Thyroid gland (tissue), 4 donors: ENCODE measurements around the gene PALM3. TPM values are rescaled to one million over a fixed set of nuclear protein-coding genes. Genes with fewer than 3 reads are reported as not detected.
"Not testable (repeated sequence)": the region's sequence is repeated elsewhere in the genome, so short reads cannot be mapped to it uniquely, and the experiment has no call there.

ENCODE experiments used
- DNase-seq, 2 donors: peaks; one replicate each; pipeline ENCODE4 v3.0.0-alpha.2; 2019
- H3K27ac ChIP-seq, 3 donors: fragments of 200-600 bp; sonication (generic); 1 replicate in 2 of 3; 2 replicates in 1 of 3; pipeline ENCODE4 v1.5.1; 2016 to 2019; ENCODE audit warnings: mild to moderate bottlenecking in 1 of 3, moderate library complexity in 1 of 3
- H3K27me3 ChIP-seq: fragments of 200-600 bp; sonication (generic); one replicate; pipeline ENCODE4 v1.5.1; 2019
- H3K36me3 ChIP-seq, 2 donors: fragments of 200-600 bp; sonication (generic); one replicate each; pipeline ENCODE4 v1.5.1; 2016 to 2019
- H3K4me1 ChIP-seq, 2 donors: fragments of 200-600 bp; sonication (generic); one replicate each; pipeline ENCODE4 v1.5.1; 2017 to 2019
- H3K4me3 ChIP-seq, 3 donors: fragments of 200-600 bp; sonication (generic); replicated peaks in 1 of 3; 1 replicate in 2 of 3; 2 replicates in 1 of 3; pipeline ENCODE4 v1.5.1; 2016; ENCODE audit warnings: mild to moderate bottlenecking in 1 of 3
- H3K9me3 ChIP-seq: fragments of 200-600 bp; sonication (generic); one replicate; pipeline ENCODE4 v1.5.1; 2017
- POLR2A ChIP-seq, 2 donors: fragments of 450-650 bp; IDR thresholded peaks; one replicate each; pipeline ENCODE4 v1.6.1; 2017; ENCODE audit warnings: antibody characterized with exemption in 2 of 2, mild to moderate bottlenecking in 2 of 2, moderate library complexity in 1 of 2
- WGBS, 2 donors: methylation state at CpG; one replicate each; pipeline ENCODE4 v1.1.5; 2017; 5-methylcytosine and 5-hydroxymethylcytosine counted together
- intact Hi-C: fragments of 100-400 bp; cut with DNase I; formaldehyde crosslinking; loops from one replicate; pipeline ENCODE4 v1.15.1; 2023
- total RNA-seq, 4 donors: library from RNA; depleted of rRNA; stranded (reverse); fragments of >200 nt; gene quantifications; one replicate each; pipeline ENCODE4 v1.2.3, GENCODE V29; 2016
- TF ChIP-seq, protein P1 (sequence below), 6 experiments: fragments of 200-600 bp in 3 of 6; fragments of 450-650 bp in 3 of 6; sonication (generic) in 3 of 6; IDR thresholded peaks; one replicate each; pipeline ENCODE4 v1.5.1; 2016 to 2019; ENCODE audit warnings: antibody characterized with exemption in 6 of 6, mild to moderate bottlenecking in 2 of 6, inconsistent platforms in 1 of 6, moderate library complexity in 1 of 6

PALM3 gene
- total RNA-seq, 4 donors from 2014 or later = 4.8 to 9.6 (median 6.8) TPM

DNA sequence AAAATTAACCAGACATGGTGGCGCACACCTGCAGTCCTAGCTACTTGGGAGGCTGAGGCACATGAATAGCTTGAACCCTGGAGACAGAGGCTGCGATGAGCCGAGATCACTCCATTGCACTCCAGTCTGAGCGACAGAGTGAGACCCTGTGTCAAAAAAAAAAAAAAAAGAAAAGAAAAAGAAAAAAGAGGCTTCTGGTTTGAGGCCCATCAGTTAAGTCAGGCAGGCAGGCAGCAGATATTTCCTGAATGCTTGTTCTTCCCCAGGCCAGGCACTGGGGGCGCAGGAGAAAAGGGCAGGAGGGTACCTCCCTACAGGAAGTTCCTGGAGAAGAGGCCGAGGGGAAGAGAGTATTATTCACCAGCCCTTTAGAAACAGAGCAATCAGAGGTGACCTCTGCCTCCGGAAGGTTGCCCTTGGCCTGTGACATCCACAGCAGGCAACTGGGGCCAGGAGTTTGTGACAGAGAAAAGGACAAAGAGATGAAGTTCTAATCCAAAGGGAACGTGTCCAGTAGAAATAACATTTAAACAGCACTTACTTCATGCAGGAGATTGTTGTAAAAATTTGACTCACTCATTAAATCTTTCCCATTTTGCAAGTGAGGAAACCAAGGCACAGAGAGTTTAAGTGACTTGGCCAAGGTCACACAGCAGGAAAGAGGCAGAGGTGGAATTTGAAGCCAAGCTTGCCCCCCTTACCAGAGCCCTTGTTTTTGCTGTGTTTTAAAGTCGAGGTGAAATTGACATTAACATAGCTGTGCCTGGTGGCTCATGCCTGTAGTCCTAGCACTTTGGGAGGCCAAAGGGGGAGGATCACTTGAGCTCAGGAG lies 38.3 kb downstream of the PALM3 start:
- intact Hi-C loops = no loop called here
- TF ChIP-seq, protein P1, sequence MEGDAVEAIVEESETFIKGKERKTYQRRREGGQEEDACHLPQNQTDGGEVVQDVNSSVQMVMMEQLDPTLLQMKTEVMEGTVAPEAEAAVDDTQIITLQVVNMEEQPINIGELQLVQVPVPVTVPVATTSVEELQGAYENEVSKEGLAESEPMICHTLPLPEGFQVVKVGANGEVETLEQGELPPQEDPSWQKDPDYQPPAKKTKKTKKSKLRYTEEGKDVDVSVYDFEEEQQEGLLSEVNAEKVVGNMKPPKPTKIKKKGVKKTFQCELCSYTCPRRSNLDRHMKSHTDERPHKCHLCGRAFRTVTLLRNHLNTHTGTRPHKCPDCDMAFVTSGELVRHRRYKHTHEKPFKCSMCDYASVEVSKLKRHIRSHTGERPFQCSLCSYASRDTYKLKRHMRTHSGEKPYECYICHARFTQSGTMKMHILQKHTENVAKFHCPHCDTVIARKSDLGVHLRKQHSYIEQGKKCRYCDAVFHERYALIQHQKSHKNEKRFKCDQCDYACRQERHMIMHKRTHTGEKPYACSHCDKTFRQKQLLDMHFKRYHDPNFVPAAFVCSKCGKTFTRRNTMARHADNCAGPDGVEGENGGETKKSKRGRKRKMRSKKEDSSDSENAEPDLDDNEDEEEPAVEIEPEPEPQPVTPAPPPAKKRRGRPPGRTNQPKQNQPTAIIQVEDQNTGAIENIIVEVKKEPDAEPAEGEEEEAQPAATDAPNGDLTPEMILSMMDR (IDR thresholded peaks at IDR 0.05) = peak in 3 of 6 experiments; percentile 14 to 42 (median 40)
- TF ChIP-seq POLR2A (IDR thresholded peaks at IDR 0.05) = no peak
- Histone ChIP-seq H3K4me3 (no peak overlapping the region), H3K4me1 (peaks cover 0 to 4% of the 10 kb centered on the region in 2 donors), H3K36me3 (no peaks in the 10 kb centered on the region), H3K9me3 (no peaks in the 10 kb centered on the region), H3K27me3 (no peaks in the 10 kb centered on the region), H3K27ac (no peak overlapping the region)
- 57 to 64% methylated on average over 9 of the region's 9 CpGs for WGBS, 2 donors
- peak; percentile 36 to 41 for DNase-seq

GRCh38 chr19:14022469-14022868 lies 39.4 kb downstream of the PALM3 start:
- no peaks in the 10 kb centered on the region for H3K36me3 ChIP-seq
- intact Hi-C loops = no loop called here
- H3K4me1 ChIP-seq = peaks cover 0 to 4% of the 10 kb centered on the region in 2 donors
- no peaks in the 10 kb centered on the region for H3K27me3 ChIP-seq
- no peaks in the 10 kb centered on the region for H3K9me3 ChIP-seq
- DNase-seq = no peak
- WGBS, 2 donors = 67 to 74% methylated on average over 4 of the region's 4 CpGs
- no peak overlapping the region for H3K27ac ChIP-seq
- no peak for TF ChIP-seq POLR2A (IDR thresholded peaks at IDR 0.05)
- TF ChIP-seq, protein P1 (IDR thresholded peaks at IDR 0.05) = no peak
- H3K4me3 ChIP-seq = no peak overlapping the region

- Histone ChIP-seq H3K27ac (no peak overlapping the region), H3K4me3 (no peak overlapping the region), H3K36me3 (no peaks in the 10 kb centered on the region), H3K4me1 (peaks cover 0 to 4% of the 10 kb centered on the region in 2 donors), H3K27me3 (no peaks in the 10 kb centered on the region), H3K9me3 (no peaks in the 10 kb centered on the region)
- no peak for DNase-seq
- 65 to 77% methylated on average over 5 of the region's 5 CpGs for WGBS, 2 donors
- TF ChIP-seq, protein P1 (IDR thresholded peaks at IDR 0.05) = no peak
- no peak for TF ChIP-seq POLR2A (IDR thresholded peaks at IDR 0.05)
- intact Hi-C loops = no loop called here
Measured at GRCh38 chr19:14021474-14021873, 40.4 kb downstream of the PALM3 start.

DNA sequence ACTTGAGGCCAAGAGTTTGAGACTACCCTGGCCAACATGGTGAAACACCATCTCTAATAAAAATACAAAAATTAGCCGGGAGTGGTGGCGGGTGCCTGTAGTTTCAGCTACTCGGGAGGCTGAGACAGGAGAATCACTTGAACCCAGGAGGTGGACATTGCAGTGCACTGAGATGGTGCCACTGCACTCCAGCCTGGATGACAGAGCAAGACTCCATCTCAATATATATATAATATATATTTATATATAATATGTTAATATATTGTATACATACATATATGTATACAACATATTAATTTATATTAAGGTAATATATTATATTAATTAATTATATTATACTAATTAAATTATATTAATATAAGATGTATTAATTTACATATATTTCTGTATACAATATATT lies 42.1 kb downstream of the PALM3 start:
- 74 to 92% methylated on average over 3 of the region's 3 CpGs for WGBS, 2 donors

DNA sequence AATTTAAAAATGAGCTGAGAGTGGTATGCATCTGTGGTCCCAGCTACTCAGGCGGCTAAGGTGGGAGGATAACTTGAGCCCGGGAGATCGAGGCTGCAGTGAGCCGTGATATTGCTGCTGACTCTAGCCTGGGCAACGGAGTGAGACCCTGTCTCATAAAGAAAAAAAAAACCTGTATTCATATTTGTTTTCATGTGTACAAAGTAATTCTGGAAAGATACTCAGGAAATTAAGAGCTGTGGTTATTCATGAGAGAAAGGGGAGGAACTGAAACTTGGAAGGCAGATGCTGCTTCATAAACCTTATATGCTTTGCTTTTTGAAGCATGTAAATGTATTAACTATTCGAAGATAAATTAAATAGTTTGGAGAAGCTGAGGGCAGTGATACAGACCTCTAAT lies 42.8 kb downstream of the PALM3 start:
- Histone ChIP-seq H3K27me3 (no peaks in the 10 kb centered on the region), H3K27ac (no peak overlapping the region), H3K4me1 (peaks cover 0 to 4% of the 10 kb centered on the region in 2 donors), H3K9me3 (no peaks in the 10 kb centered on the region), H3K4me3 (no peak overlapping the region), H3K36me3 (no peaks in the 10 kb centered on the region)
- intact Hi-C loops = no loop called here
- DNase-seq = no peak
- no peak for TF ChIP-seq POLR2A (IDR thresholded peaks at IDR 0.05)
- TF ChIP-seq, protein P1 (IDR thresholded peaks at IDR 0.05) = no peak
- WGBS, 2 donors = 61 to 63% methylated on average over 6 of the region's 6 CpGs

More for the DNA sequence above, 42.1 kb downstream of the PALM3 start:
- H3K36me3 ChIP-seq, DNase-seq, H3K9me3 ChIP-seq, H3K4me1 ChIP-seq, H3K27me3 ChIP-seq, H3K27ac ChIP-seq, intact Hi-C loops, H3K4me3 ChIP-seq: not testable (repeated sequence)
